ENCODE measurements around the gene GPC5.
"Not testable (repeated sequence)": the region's sequence is repeated elsewhere in the genome, so short reads cannot be mapped to it uniquely, and the experiment has no call there.

GPC5 gene

GRCh38 chr13:91659256-91660075 is 261.0 kb downstream of the GPC5 start:
- no peak for DNase-seq

- DNase-seq = no peak
Observed at GRCh38 chr13:91660076-91660415, 261.6 kb downstream of the GPC5 start.

- DNase-seq = no peak
Observed at GRCh38 chr13:91661692-91662490, 263.5 kb downstream of the GPC5 start.

DNA sequence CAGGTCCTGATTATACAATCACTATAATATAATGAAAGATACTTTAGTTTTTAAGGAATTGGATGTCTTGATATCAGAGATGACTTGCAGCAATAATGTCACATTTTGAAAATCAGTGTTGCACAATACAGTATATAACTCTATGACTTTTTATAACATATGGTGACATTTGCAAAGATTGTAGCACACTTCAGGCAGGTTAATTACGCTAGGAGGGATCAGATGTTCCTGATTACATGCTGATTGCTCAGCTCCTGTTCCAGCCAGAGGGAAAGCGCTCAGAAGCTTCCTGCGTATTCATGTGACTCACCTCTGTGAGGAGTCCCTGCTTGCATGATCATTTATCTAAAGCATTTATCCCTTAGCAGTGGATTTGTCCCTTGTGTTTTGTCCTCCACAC is 265.6 kb downstream of the GPC5 start:
- no peak for DNase-seq

- no peak for DNase-seq
Observed at GRCh38 chr13:91667486-91667885, 269.1 kb downstream of the GPC5 start.

GRCh38 chr13:91668866-91669495 is 270.6 kb downstream of the GPC5 start:
- no peak for DNase-seq

GRCh38 chr13:91674347-91674746 is 275.9 kb downstream of the GPC5 start:
- not testable (repeated sequence) for DNase-seq

DNA sequence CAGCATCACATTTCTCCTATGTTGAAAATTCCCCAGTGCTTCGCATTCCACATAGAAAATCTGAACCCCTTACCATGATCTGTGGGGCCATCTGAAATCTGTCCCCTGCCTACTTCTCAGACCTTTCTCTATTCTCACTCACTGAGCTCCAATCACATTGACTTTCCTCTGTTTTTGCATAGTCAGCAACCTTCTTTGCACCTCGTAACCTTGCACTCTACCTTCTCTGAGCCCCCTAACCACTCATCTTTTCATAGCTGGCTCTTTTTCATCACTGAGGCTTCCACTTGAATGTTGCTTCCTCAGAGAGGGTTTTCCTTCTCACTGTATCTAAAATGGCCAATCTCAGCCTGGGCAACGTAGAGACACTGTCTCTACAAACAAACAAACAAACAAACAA is 286.3 kb downstream of the GPC5 start:
- DNase-seq = no peak

DNA sequence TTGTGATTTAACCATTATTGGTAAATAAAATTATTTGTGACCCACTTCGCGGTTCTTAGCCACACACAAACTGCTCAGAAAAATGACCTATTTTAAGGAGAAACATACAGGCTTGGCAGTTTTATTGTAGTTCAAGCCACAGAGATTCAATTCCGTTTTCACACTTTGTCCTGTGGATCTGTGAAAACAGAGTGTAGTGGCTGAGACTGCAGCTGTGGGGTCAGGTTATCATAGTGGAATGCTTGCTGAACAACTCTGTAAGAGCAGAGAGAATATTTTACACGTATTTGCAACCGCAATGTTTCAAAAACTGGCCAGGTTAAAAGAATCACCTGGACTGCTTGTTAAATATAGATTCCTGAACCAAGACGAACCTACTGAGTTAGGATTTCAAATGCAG is 292.5 kb downstream of the GPC5 start:
- DNase-seq = no peak

DNA sequence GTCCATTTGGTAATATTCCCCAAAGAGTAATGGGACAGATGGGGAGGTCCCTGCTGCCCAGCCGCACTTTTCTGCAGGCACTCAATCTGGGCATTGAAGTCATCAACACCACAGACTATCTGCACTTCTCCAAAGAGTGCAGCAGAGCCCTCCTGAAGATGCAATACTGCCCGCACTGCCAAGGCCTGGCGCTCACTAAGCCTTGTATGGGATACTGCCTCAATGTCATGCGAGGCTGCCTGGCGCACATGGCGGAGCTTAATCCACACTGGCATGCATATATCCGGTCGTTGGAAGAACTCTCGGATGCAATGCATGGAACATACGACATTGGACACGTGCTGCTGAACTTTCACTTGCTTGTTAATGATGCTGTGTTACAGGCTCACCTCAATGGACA is 295.0 kb downstream of the GPC5 start:
- no peak for DNase-seq

- no peak for DNase-seq
Observed at GRCh38 chr13:91698308-91698707, 299.9 kb downstream of the GPC5 start.

DNA sequence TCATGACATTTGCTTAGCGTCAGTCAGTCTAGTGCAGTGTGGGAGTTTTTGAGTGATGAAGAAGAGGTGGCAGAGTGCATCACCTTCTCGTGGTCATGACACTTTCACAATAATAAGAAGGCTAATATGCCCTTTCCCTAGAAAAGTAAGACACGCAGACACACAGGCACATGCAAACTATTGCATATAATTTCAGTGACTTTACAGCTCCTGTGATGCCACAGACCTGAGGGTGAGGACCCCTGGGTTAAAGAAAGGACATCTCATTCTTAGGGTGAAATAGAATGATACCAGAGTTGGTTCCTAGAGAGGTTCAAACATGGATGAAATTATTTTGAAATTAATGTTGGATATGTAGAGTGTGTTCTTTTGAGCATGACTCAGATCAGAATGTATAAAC is 300.3 kb downstream of the GPC5 start:
- no peak for DNase-seq

DNA sequence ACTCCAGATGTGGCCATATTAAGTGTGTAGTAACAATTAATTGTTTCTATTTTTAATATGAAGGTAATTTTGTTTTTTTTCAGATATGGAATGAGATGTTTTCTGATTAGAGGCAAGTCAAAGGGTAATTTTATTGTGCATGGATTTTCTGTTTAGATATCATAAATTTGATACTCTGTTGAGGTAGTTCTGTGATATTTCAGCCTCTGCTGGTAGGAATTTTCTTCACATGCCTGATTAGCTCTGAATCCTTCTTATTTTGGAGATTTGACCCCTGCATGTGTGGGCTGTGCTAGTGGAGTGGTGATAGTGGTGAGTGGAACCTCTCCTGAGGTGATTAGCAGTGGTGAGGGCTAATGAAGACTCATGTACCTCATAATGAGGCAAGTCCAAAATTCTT is 301.4 kb downstream of the GPC5 start:
- DNase-seq = no peak

GRCh38 chr13:91701975-91702374 is 303.6 kb downstream of the GPC5 start:
- no peak for DNase-seq

DNA sequence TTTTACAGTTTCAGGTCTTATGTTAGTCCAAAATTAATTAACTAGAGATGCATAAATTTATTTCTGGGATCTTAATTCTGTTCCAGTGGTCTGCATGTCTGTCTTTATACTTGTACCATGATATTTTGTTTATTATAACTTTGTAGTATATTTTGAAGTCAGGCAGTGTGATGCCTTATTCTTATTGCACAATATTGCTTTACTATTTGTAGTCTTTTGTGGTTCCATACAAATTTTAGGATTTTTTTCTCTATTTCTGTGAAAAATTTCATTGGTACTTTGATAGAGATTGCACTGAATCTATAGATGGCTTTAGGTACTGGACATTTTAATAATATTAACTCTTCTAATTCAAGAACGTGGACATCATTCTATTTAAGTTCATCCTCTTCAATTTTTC is 304.0 kb downstream of the GPC5 start:
- DNase-seq = no peak

DNA sequence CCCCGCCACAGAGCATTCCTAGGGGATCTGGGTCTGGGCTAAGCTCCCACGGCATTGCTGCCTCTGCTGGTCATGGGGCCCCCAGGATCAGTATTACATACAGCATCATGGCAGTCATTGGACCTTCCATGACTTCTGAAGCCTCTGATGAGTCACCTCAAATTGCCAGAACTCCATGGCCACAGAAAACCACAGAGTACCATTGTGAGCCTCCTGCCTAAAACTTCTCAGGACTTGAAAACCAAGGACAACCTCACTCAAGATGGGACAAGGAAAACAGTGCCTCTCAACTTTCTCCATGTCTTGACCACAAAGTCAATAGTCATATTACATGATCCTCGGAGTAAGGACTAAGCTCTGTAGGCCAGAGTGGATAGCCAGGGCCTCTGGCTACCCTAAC is 306.0 kb downstream of the GPC5 start:
- no peak for DNase-seq

DNA sequence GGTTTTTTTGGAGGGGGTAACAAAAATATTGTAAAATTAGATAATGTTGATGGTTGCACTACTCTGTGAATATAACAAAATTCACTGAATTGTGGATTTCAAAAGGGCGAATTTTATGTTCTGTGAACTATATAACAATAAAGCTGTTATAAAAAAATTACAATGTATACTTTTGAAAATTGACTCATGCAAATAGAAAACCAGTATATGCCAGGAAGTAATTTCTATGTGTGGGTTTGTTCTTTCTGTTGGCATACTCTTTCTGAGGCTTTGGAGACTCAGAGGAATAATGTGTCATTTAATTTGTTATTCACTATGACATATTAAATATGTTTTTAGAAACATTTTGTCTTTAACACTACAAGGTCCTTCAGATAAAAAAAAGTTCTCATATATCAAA is 310.1 kb downstream of the GPC5 start:
- DNase-seq = no peak

DNA sequence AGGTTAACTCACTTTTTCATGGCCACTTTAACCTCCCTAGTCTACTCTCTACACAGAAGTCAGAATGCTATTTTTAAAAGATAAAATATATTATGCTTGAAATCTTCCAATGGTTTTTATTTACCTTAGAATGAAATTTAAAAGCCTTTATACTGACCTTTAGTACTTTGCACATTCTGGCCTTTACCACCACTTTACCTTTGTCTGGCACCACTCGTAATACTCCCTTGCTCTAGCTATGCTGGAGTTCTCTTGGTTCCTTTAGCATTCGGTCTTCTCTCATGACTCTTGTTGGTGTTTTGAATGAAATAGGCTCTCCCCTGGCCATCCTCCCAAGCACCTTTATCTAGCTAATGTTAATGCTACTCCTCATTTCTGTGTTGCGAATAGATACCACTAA is 310.8 kb downstream of the GPC5 start:
- no peak for DNase-seq

GRCh38 chr13:91710733-91711132 is 312.3 kb downstream of the GPC5 start:
- DNase-seq = no peak

DNA sequence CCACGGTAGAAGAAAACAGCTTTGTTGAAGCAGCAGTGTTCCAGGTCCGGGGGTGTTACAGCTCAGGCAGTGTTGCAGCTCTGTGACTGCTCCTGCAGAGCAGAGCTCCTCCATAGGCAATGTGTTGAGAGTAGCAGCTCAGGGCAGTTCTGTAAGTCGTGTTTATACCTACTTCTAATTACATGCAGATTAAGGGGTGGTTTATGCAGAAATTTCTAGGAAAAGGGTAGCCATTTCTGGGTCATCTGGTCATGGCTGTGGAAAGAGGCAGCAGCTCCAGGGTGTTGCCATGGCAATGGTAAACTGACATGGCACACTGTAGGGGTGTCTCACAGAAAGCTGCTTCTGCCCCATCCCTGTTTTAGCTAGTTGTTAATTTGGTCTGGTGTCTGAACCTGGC is 316.4 kb downstream of the GPC5 start:
- DNase-seq = no peak

DNA sequence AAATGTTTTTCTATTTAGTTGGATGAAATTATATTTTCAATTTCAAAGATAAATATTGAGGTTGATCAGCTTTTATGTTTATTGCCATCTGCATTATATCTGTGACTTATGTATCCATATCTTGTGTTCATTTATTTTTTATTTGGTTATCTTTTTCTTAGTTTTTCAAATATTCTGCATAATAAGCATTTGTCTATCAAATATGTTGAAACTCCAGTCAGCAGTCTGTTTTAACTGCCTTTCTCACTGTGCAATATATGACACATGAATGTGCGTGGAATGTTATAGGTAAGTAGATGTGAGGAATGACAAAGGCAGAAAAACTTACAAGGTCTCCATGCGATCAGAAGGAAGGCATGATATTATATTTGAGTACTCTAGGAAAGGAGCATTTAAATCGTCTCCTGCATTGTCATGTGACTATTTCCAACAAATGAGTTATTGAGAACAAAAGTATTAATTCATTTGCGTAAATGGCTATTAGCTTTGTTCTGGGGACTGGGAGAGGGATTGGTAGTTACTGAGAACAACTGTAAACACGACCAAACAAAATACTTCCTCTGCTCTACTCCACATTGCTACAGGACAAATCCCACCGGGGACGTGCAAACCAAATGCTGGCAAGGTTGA is 318.1 kb downstream of the GPC5 start:
- DNase-seq = no peak

- DNase-seq = no peak
Observed at GRCh38 chr13:91719033-91719432, 320.6 kb downstream of the GPC5 start.

DNA sequence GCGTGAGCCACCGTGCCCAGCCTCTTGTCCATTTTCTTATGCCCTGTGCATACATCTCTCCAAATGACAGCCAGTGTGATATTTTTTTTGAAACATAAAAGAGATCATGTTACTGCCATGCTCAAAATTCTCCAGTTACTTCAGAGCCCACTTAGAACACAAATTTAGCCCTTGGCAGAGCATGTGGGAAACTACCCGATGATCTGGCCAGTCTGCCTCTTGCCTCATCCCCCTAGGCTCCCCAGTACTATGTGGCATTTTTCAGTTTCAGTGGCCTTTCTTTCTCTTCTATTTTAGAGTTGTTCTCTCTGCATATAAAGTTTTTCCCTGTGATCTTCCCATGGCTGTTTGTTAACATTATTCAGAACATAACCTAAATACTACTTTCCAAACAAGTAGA is 323.0 kb downstream of the GPC5 start:
- no peak for DNase-seq

Data from activated naive CD4-positive, alpha-beta T cell treated with anti-CD3 and anti-CD28 coated beads, Interleukin-2, amount 50 U/mL, for 16 hours (primary cell).